Measurements from ENCODE around the gene DIO3.

- no peak for TF ChIP-seq POLR2A (IDR thresholded peaks at IDR 0.05; ENCODE audit: low read depth, low read length)
- no peak for TF ChIP-seq TAF1 (IDR thresholded peaks at IDR 0.05; ENCODE audit: borderline replicate concordance, low read depth, low read length)
- no peak for TF ChIP-seq POLR2AphosphoS5 (IDR thresholded peaks at IDR 0.05; ENCODE audit: low read depth, low read length)
Observed at GRCh38 chr14:101591582-101591981, 30.3 kb downstream of the DIO3 start.
